IMR-90 (cell line): ENCODE data around the gene MTFR2. TPM values are rescaled to one million over a fixed set of nuclear protein-coding genes. Genes with fewer than 3 reads are reported as not detected.

ENCODE experiments used
- ATAC-seq: fragments of 200-7000 bp; cut with Tn5 transposase; 2 replicates; pipeline ENCODE4 v1.9.1; 2020; ENCODE audit warnings: low read depth, mild to moderate bottlenecking, moderate library complexity
- BruUV-seq: library from RNA; stranded (reverse); fragments of 400-500 nt; replicated peaks from 2 replicates; lab custom pipeline; 2021; lab: Mats Ljungman, UMichigan
- CTCF ChIA-PET: fragments of 300-600 bp; formaldehyde crosslinking; extraction: SDS; loops from one replicate; lab custom pipeline; 2021; ENCODE audit warnings: antibody characterized with exemption; lab: Yijun Ruan, JAX
- POLR2A ChIA-PET: fragments of 300-600 bp; sonication (Branson Sonifier 250); formaldehyde crosslinking; loops from one replicate; lab custom pipeline; 2022; ENCODE audit warnings: antibody characterized with exemption; ENCODE audit not compliant: unreplicated experiment; lab: Charles Lee
- DNase-seq: peaks from one replicate; pipeline ENCODE4 v3.0.0; 2013
- H2AFZ ChIP-seq: replicated peaks from 2 replicates; pipeline ENCODE3; 2013; ENCODE audit warnings: low read length, mild to moderate bottlenecking; ENCODE audit not compliant: poor library complexity
- H2AK5ac ChIP-seq: 2 replicates; pipeline ENCODE4 v1.6.1; 2013; ENCODE audit warnings: low read depth, low read length, inconsistent platforms
- H2AK9ac ChIP-seq: replicated peaks from 2 replicates; pipeline ENCODE3; 2013; ENCODE audit warnings: mild to moderate bottlenecking, low read depth, low read length, moderate library complexity; ENCODE audit not compliant: poor library complexity
- H2BK120ac ChIP-seq: 2 replicates; pipeline ENCODE4 v1.6.1; 2013; ENCODE audit warnings: low read depth, low read length, inconsistent platforms
- H2BK15ac ChIP-seq: 3 replicates; pipeline ENCODE4 v1.6.1; 2013; ENCODE audit warnings: low read depth, low read length, inconsistent platforms
- H2BK20ac ChIP-seq: 2 replicates; pipeline ENCODE4 v1.6.1; 2013; ENCODE audit warnings: low read depth, mild to moderate bottlenecking, inconsistent platforms, low read length, moderate library complexity
- H2BK5ac ChIP-seq: 2 replicates; pipeline ENCODE4 v1.6.1; 2013; ENCODE audit warnings: mild to moderate bottlenecking, low read depth, low read length, inconsistent platforms; ENCODE audit not compliant: poor library complexity, severe bottlenecking
- H3K14ac ChIP-seq: replicated peaks from 2 replicates; pipeline ENCODE4 v1.6.1; 2013; ENCODE audit warnings: low read depth, low read length, inconsistent platforms
- H3K18ac ChIP-seq: 2 replicates; pipeline ENCODE4 v1.6.1; 2013; ENCODE audit warnings: low read depth, low read length, control low read depth
- H3K23ac ChIP-seq: 2 replicates; pipeline ENCODE4 v1.6.1; 2013; ENCODE audit warnings: low read depth, low read length, inconsistent platforms
- H3K27ac ChIP-seq: 2 replicates; pipeline ENCODE4 v1.5.1; 2013; ENCODE audit warnings: mild to moderate bottlenecking, control low read depth, low read length; ENCODE audit not compliant: insufficient read depth
- H3K27me3 ChIP-seq: 2 replicates; pipeline ENCODE4 v1.6.1; 2013; ENCODE audit warnings: low read length; ENCODE audit not compliant: control insufficient read depth, insufficient read depth
- H3K36me3 ChIP-seq: 2 replicates; pipeline ENCODE4 v1.6.1; 2013; ENCODE audit warnings: low read length, mixed read lengths; ENCODE audit not compliant: control insufficient read depth, insufficient read depth
- H3K4ac ChIP-seq: 2 replicates; pipeline ENCODE4 v1.6.1; 2013; ENCODE audit warnings: low read depth, low read length, inconsistent platforms
- H3K4me1 ChIP-seq: 2 replicates; pipeline ENCODE4 v1.6.1; 2013; ENCODE audit warnings: low read length, mixed read lengths; ENCODE audit not compliant: control insufficient read depth, insufficient read depth
- H3K4me2 ChIP-seq: 2 replicates; pipeline ENCODE4 v1.6.1; 2013; ENCODE audit warnings: low read depth, mild to moderate bottlenecking, control low read depth, low read length, moderate library complexity
- H3K4me3 ChIP-seq: 2 replicates; pipeline ENCODE4 v1.5.1; 2013; ENCODE audit warnings: low read depth, mild to moderate bottlenecking, control low read depth, low read length, moderate library complexity; ENCODE audit not compliant: insufficient read depth
- H3K56ac ChIP-seq: 2 replicates; pipeline ENCODE4 v1.6.1; 2013; ENCODE audit warnings: low read length, inconsistent platforms; ENCODE audit not compliant: insufficient read depth; ENCODE audit errors: extremely low read depth
- H3K79me1 ChIP-seq, 2 experiments: 2 replicates each; pipeline ENCODE4 v1.6.1; 2013; ENCODE audit warnings: low read length in 2 of 2, inconsistent platforms in 1 of 2, low read depth in 1 of 2
- H3K9ac ChIP-seq: 2 replicates; pipeline ENCODE4 v1.6.1; 2013; ENCODE audit warnings: low read depth, low read length, control low read depth
- H3K9me1 ChIP-seq: 2 replicates; pipeline ENCODE4 v1.6.1; 2013; ENCODE audit warnings: low read length, inconsistent platforms; ENCODE audit not compliant: insufficient read depth
- H3K9me3 ChIP-seq: 2 replicates; pipeline ENCODE4 v1.6.1; 2013; ENCODE audit warnings: low read length; ENCODE audit not compliant: control insufficient read depth, insufficient read depth
- H4K20me1 ChIP-seq: 2 replicates; pipeline ENCODE4 v1.6.1; 2013; ENCODE audit warnings: low read length, inconsistent platforms; ENCODE audit not compliant: insufficient read depth
- H4K5ac ChIP-seq: 2 replicates; pipeline ENCODE4 v1.6.1; 2013; ENCODE audit warnings: mild to moderate bottlenecking, low read depth, low read length, control low read depth
- H4K8ac ChIP-seq, 2 experiments: 2 replicates each; pipeline ENCODE4 v1.6.1; 2013; ENCODE audit warnings: low read depth in 2 of 2, low read length in 2 of 2, control low read depth in 1 of 2, inconsistent platforms in 1 of 2
- H4K91ac ChIP-seq: 2 replicates; pipeline ENCODE4 v1.6.1; 2013; ENCODE audit warnings: low read depth, low read length, inconsistent platforms; ENCODE audit not compliant: insufficient read depth
- FOS ChIP-seq: fragments of 150-350 bp; IDR thresholded peaks from 2 replicates; pipeline ENCODE4 v1.6.1; 2016; ENCODE audit warnings: low read depth, low read length
- MAFK ChIP-seq: IDR thresholded peaks from 2 replicates; pipeline ENCODE4 v1.6.1; 2012; ENCODE audit warnings: low read depth, low read length, improper control_type of control experiment
- MAZ ChIP-seq: IDR thresholded peaks from 2 replicates; pipeline ENCODE4 v1.6.1; 2012; ENCODE audit warnings: low read depth, mild to moderate bottlenecking, low read length, improper control_type of control experiment, moderate library complexity, borderline replicate concordance
- MXI1 ChIP-seq: IDR thresholded peaks from 2 replicates; pipeline ENCODE4 v1.6.1; 2012; ENCODE audit warnings: low read depth, mild to moderate bottlenecking, low read length, moderate library complexity, borderline replicate concordance
- NFE2L2 ChIP-seq: fragments of 150-350 bp; IDR thresholded peaks from 2 replicates; pipeline ENCODE4 v1.6.1; 2016; ENCODE audit warnings: low read depth, mild to moderate bottlenecking, low read length
- RAD21 ChIP-seq: IDR thresholded peaks from 2 replicates; pipeline ENCODE4 v1.6.1; 2012; ENCODE audit warnings: low read length, improper control_type of control experiment
- RCOR1 ChIP-seq: IDR thresholded peaks from 2 replicates; pipeline ENCODE4 v1.6.1; 2012; ENCODE audit warnings: mild to moderate bottlenecking, low read length, improper control_type of control experiment; ENCODE audit not compliant: insufficient replicate concordance
- WGBS, 2 experiments: methylation state at CpG; one replicate each; pipeline versions ENCODE4 v1.1.5 to v1.1.7; 2013; ENCODE audit warnings: missing lambda C conversion rate in 2 of 2; ENCODE audit not compliant: insufficient read length in 1 of 2; ENCODE audit errors: extremely low coverage in 2 of 2; 5-methylcytosine and 5-hydroxymethylcytosine counted together
- dilution Hi-C: fragments of 300-500 bp; cut with HindIII; formaldehyde crosslinking; loops from one replicate; pipeline ENCODE4 v1.14.3; 2018; ENCODE audit warnings: low sequenced_read_pairs; ENCODE audit not compliant: unreplicated experiment
- in situ Hi-C: fragments of 300-500 bp; cut with MboI; formaldehyde crosslinking; loops from 3 replicates; pipeline ENCODE4 v1.14.3; 2019; ENCODE audit warnings: low sequenced_read_pairs, inconsistent platforms, mixed read lengths
- intact Hi-C: fragments of 100-400 bp; cut with micrococcal nuclease; formaldehyde crosslinking; loops from 2 replicates; pipeline ENCODE4 v1.10.0; 2022
- polyA plus RNA-seq, 3 experiments: library from polyadenylated mRNA; depleted of rRNA; stranded (reverse); fragments of >200 nt; gene quantifications; 2 replicates each; pipeline ENCODE4 v1.2.3, GENCODE V29; 2012; ENCODE audit warnings: low replicate concordance in 1 of 3
- total RNA-seq: library from RNA; depleted of rRNA; stranded (reverse); fragments of >200 nt; gene quantifications from 2 replicates; pipeline ENCODE4 v1.2.3, GENCODE V29; 2012
- TF ChIP-seq, protein P1 (sequence below): conservative IDR thresholded peaks from 2 replicates; pipeline ENCODE4 v1.5.1; 2012; ENCODE audit warnings: mild to moderate bottlenecking, low read depth, low read length, improper control_type of control experiment
- TF ChIP-seq, protein P2 (sequence below): fragments of 150-350 bp; IDR thresholded peaks from 2 replicates; pipeline ENCODE4 v1.6.1; 2016; ENCODE audit warnings: low read depth, mild to moderate bottlenecking, low read length, moderate library complexity, borderline replicate concordance
- TF ChIP-seq, protein P3 (sequence below): fragments of 150-350 bp; IDR thresholded peaks from 2 replicates; pipeline ENCODE4 v1.6.1; 2017; ENCODE audit warnings: mild to moderate bottlenecking, antibody characterized with exemption, low read length, low read depth

MTFR2 gene
- total and polyA plus RNA-seq, 2 of the 4 experiments (the other 2 are of a cell fraction) = 0.72 to 7.2 TPM

DNA sequence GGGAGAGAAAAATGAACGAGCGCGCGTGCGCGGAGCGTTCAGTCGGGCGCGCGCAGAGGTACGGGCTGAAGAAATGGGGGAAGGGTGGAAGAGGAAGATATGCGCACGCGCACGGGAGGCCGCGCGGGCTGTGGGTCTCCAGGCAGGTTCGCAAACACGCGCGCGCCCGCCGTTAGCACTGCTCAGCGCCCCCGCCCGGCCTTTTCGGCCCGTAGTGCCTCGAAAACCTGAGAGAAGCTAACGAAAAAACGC lies 39.1 kb upstream of the MTFR2 start (continued):
- TF ChIP-seq MXI1 = 0 out of 2 replicates have a peak, but pooled peaks have one; percentile 20
- no peak for TF ChIP-seq MAZ
- no peak for TF ChIP-seq MAFK
- TF ChIP-seq FOS = no peak

DNA sequence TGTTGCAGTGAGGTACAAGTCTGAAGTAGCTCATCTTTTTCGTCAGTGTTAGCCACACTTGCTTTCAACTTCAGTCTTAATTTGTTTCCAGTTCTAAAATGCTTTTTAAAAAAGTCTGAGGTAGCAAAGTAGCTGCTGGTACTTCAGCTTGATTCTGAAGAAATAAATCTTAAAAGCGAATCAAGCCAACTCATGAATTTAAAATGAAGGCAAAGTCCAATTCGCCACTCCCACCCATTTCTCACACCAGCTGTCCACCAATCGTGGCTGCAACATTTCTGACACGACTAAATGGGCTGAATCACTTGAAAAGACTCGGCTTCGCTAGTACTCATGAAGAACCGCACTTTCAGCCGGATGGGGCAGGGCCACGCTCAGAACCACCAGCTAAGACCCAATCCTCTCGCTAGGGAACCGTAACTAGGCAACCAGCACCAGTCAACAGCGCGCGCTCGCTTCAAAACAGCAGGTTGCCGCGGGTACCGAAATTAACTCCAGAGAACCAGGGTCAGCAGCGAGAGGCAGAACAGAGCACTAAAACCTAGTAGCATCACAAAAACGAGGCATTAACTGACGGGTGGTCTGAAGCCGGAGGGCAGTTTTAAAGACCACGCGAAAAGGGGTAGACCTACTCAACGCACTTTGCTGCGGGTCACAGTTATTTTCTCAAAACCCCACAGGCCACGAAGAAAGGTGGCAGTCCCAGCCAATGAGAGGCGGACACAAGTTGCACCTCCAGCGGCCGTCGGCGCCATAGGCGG lies 38.6 kb upstream of the MTFR2 start:
- Histone ChIP-seq H3K36me3 (no peaks in the 10 kb centered on the region), H3K27me3 (no peaks in the 10 kb centered on the region), H3K18ac (0 out of 2 replicates have a peak overlapping the region, but pooled peaks have one; percentile 0), H3K9ac (peak overlapping the region; percentile 77), H3K4me1 (peaks cover 7% of the 10 kb centered on the region), H2AK9ac (peak overlapping the region; percentile 99), H4K20me1 (peaks cover 58% of the 10 kb centered on the region), H4K91ac (no peak overlapping the region), H3K23ac (peak overlapping the region; percentile 43), H3K4ac (peak overlapping the region; percentile 49), H3K4me3 (peak overlapping the region; percentile 71), H2BK5ac (peak overlapping the region; percentile 25), H3K79me1 (peaks cover 0 to 17% of the 10 kb centered on the region in 2 experiments; a peak in 2 of 4 replicates), H4K8ac (peak overlapping the region; percentile 37 to 92; a peak in 2 of 4 replicates), H2AFZ (peak overlapping the region; percentile 87), H2BK20ac (no peak overlapping the region), H4K5ac (no peak overlapping the region), H3K4me2 (peak overlapping the region; percentile 77), H3K56ac (peak overlapping the region; percentile 81), H3K14ac (peak overlapping the region; percentile 39), H2BK120ac (no peak overlapping the region), H3K9me3 (no peaks in the 10 kb centered on the region), H2AK5ac (peak overlapping the region; percentile 62), H3K27ac (peak overlapping the region; percentile 57), H3K9me1 (peaks cover 3% of the 10 kb centered on the region), H2BK15ac (no peak overlapping the region)
- BruUV-seq = no TSS peak
- dilution Hi-C loops = no loop called here
- intact Hi-C loops = loop anchor here (5.0 kb wide), 1 partner anchor 504 kb away; the partner anchor contains the start of gene MAP3K5
- in situ Hi-C loops = loop anchor here (25.0 kb wide), 1 partner anchor 499 kb away; the partner anchor contains the start of gene MAP3K5
- ATAC-seq (peak; percentile 60), DNase-seq (peak; percentile 96)
- ChIA-PET CTCF (interaction anchor here (0.7 to 1.1 kb wide), 2 partner anchors 33 to 38 kb away, joined by 3 read pairs; no protein-coding TSS in a partner anchor), POLR2A (interaction anchor here (0.9 to 1.6 kb wide), 2 partner anchors 22 to 38 kb away, joined by 3 to 8 read pairs; partner anchors contain the start of gene MTFR2)
- WGBS, 2 experiments = 1% methylated on average over 19 of the region's 34 CpGs; no CpG with 5 or more reads in 1 of the 2 experiments
- TF ChIP-seq RCOR1 (no peak), MAZ (peak; percentile 17; the same call in 1 of the 2 replicates), RAD21 (no peak), NFE2L2 (peak; percentile 31; the same call in 1 of the 2 replicates)
- TF ChIP-seq, protein P1, sequence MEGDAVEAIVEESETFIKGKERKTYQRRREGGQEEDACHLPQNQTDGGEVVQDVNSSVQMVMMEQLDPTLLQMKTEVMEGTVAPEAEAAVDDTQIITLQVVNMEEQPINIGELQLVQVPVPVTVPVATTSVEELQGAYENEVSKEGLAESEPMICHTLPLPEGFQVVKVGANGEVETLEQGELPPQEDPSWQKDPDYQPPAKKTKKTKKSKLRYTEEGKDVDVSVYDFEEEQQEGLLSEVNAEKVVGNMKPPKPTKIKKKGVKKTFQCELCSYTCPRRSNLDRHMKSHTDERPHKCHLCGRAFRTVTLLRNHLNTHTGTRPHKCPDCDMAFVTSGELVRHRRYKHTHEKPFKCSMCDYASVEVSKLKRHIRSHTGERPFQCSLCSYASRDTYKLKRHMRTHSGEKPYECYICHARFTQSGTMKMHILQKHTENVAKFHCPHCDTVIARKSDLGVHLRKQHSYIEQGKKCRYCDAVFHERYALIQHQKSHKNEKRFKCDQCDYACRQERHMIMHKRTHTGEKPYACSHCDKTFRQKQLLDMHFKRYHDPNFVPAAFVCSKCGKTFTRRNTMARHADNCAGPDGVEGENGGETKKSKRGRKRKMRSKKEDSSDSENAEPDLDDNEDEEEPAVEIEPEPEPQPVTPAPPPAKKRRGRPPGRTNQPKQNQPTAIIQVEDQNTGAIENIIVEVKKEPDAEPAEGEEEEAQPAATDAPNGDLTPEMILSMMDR = no peak
- TF ChIP-seq, protein P2, sequence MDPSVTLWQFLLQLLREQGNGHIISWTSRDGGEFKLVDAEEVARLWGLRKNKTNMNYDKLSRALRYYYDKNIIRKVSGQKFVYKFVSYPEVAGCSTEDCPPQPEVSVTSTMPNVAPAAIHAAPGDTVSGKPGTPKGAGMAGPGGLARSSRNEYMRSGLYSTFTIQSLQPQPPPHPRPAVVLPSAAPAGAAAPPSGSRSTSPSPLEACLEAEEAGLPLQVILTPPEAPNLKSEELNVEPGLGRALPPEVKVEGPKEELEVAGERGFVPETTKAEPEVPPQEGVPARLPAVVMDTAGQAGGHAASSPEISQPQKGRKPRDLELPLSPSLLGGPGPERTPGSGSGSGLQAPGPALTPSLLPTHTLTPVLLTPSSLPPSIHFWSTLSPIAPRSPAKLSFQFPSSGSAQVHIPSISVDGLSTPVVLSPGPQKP = no peak
- TF ChIP-seq, protein P3, sequence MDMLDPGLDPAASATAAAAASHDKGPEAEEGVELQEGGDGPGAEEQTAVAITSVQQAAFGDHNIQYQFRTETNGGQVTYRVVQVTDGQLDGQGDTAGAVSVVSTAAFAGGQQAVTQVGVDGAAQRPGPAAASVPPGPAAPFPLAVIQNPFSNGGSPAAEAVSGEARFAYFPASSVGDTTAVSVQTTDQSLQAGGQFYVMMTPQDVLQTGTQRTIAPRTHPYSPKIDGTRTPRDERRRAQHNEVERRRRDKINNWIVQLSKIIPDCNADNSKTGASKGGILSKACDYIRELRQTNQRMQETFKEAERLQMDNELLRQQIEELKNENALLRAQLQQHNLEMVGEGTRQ = no peak
